ENCODE results near the gene RPS6KB2. TPM values are rescaled to one million over a fixed set of nuclear protein-coding genes. Genes with fewer than 3 reads are reported as not detected.
A peak's percentile ranks its signal among the peaks of the same experiment; 100 is the strongest.

Gene RPS6KB2
- total and polyA plus RNA-seq, 2 donors (not counting 1 experiment from before 2014, with no cell fraction given) = 81.8 to 131 TPM

GRCh38 chr11:67407688-67408163 is 20.6 kb upstream of the RPS6KB2 start:
- no peak overlapping the region for H2AFZ ChIP-seq (ENCODE audit: insufficient read depth, low read depth, low read length, poor library complexity, severe bottlenecking)
- intact Hi-C loops (cut with micrococcal nuclease) = loop anchor here (10.0 kb wide), 1 partner anchor 177 kb away; the partner anchor contains the start of gene GSTP1
- H3K36me3 ChIP-seq (replicated peaks in 1 of 2; ENCODE audit: control extremely low read depth in 1 of 2, control insufficient read depth in 1 of 2, extremely low read depth in 1 of 2, insufficient read depth in 2 of 2, low read length in 1 of 2) = peaks cover 0 to 49% of the 10 kb centered on the region in 2 experiments
- H3K79me2 ChIP-seq (ENCODE audit: control insufficient read depth, insufficient read depth, low read length) = peaks cover 71% of the 10 kb centered on the region
- Mint-ChIP-seq H3K9me3 (ENCODE audit: insufficient read depth) (no peaks in the 10 kb centered on the region), H3K4me3 (peak overlapping the region; percentile 79), H3K27ac (peak overlapping the region; percentile 100), H3K4me1 (peaks cover 89% of the 10 kb centered on the region), H3K27me3 (no peaks in the 10 kb centered on the region)
- H3K4me1 ChIP-seq (ENCODE audit: control insufficient read depth in 2 of 2, insufficient read depth in 2 of 2, low read length in 2 of 2) = peaks cover 91 to 96% of the 10 kb centered on the region in 2 donors
- ATAC-seq (ENCODE audit: low read depth) (no peak), DNase-seq (no peak)
- TF ChIP-seq EZH2 (IDR thresholded peaks at IDR 0.05; ENCODE audit: borderline replicate concordance, insufficient read depth, low read depth, low read length, poor library complexity, severe bottlenecking) (no peak), CTCF (IDR thresholded peaks at IDR 0.05) (no peak)
- peaks cover 0 to 2% (median 0%) of the 10 kb centered on the region in 3 donors for H3K9me3 ChIP-seq (ENCODE audit: control extremely low read depth in 1 of 3, control insufficient read depth in 2 of 3, insufficient read depth in 1 of 3, low read length in 2 of 3)
- ChIA-PET POLR2A (interaction anchor here (0.6 to 4.2 kb wide), 12 partner anchors 10 to 79 kb away, joined by 3 to 78 read pairs (median 5); partner anchors contain the start of genes PTPRCAP, RAD9A, RPS6KB2 and TMEM134), CTCF (interaction anchor here (0.8 to 3.4 kb wide), 8 partner anchors 8 to 65 kb away, joined by 3 to 18 read pairs (median 4); partner anchors contain the start of genes CARNS1, PTPRCAP and RAD9A)
- H3K27ac ChIP-seq (ENCODE audit: low read length in 2 of 2) = peak overlapping the region; percentile 83 to 88
- H4K20me1 ChIP-seq (ENCODE audit: control insufficient read depth, insufficient read depth, low read length, poor library complexity, severe bottlenecking) = peaks cover 47% of the 10 kb centered on the region
- no peaks in the 10 kb centered on the region for H3K27me3 ChIP-seq (replicated peaks in 1 of 4; ENCODE audit: control extremely low read depth in 1 of 4, control insufficient read depth in 3 of 4, insufficient read depth in 4 of 4, low read length in 3 of 4)
- H3K9ac ChIP-seq (ENCODE audit: low read length) = peak overlapping the region; percentile 89
- peak overlapping the region in 3 of 5 experiments; percentile 7 to 36 (median 36) for H3K4me3 ChIP-seq (ENCODE audit: control extremely low read depth in 1 of 5, extremely low read depth in 1 of 5, insufficient read depth in 1 of 5, low read depth in 2 of 5, low read length in 4 of 5)
- 69% methylated on average over 9 of the region's 12 CpGs for WGBS (ENCODE audit: insufficient coverage)
- H3K4me2 ChIP-seq (replicated peaks; ENCODE audit: low read depth, low read length, poor library complexity, severe bottlenecking) = peak overlapping the region; percentile 89
